Measurements from ENCODE around the gene FYN. TPM values are rescaled to one million over a fixed set of nuclear protein-coding genes. Genes with fewer than 3 reads are reported as not detected.
"Not testable (repeated sequence)": the region's sequence is repeated elsewhere in the genome, so short reads cannot be mapped to it uniquely, and the experiment has no call there.

FYN gene
- total RNA-seq, 1 experiment from 2014 or later = 249 TPM

DNA sequence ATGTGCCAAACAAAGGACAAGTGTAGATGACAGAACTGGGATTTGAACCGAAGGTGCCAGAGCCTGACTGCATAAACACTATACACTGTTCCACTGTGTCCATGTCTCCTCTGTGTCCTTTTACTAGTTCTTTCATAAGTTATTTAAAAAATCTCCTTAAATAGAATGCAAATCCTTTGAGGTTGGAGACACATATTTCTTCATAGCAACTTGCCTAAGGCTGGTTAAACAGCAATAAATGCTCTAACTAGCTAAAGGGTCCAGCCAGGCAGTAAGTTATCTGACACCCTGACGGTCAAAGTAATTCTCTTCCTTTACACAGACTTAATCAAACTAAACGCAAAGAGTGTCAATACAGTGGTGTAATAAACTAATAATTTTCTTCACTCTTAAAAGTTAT is 191.4 kb downstream of the FYN start:
- Histone ChIP-seq H3K9me2 (replicated peaks; ENCODE audit: insufficient read depth, low read length) (no peaks in the 10 kb centered on the region), H3K9ac (ENCODE audit: low read length) (no peak overlapping the region), H3K4me2 (ENCODE audit: low read depth, low read length, poor library complexity, severe bottlenecking) (no peak overlapping the region), H3K79me2 (ENCODE audit: low read length) (0 out of 2 replicates have a peak, but pooled peaks cover 4% of the 10 kb centered on the region), H2AFZ (ENCODE audit: low read length) (no peak overlapping the region), H3K27me3 (ENCODE audit: low read length) (no peaks in the 10 kb centered on the region), H3K4me1 (ENCODE audit: low read length) (no peaks in the 10 kb centered on the region), H3K9me3 (ENCODE audit: low read length) (no peaks in the 10 kb centered on the region), H3K4me3 (ENCODE audit: low read length) (no peak overlapping the region), H3K27ac (ENCODE audit: low read length) (no peak overlapping the region), H3K36me3 (ENCODE audit: insufficient read depth, low read length) (peaks cover 15% of the 10 kb centered on the region), H4K20me1 (ENCODE audit: insufficient read depth, low read depth, low read length) (no peaks in the 10 kb centered on the region)
- no peak for DNase-seq

DNA sequence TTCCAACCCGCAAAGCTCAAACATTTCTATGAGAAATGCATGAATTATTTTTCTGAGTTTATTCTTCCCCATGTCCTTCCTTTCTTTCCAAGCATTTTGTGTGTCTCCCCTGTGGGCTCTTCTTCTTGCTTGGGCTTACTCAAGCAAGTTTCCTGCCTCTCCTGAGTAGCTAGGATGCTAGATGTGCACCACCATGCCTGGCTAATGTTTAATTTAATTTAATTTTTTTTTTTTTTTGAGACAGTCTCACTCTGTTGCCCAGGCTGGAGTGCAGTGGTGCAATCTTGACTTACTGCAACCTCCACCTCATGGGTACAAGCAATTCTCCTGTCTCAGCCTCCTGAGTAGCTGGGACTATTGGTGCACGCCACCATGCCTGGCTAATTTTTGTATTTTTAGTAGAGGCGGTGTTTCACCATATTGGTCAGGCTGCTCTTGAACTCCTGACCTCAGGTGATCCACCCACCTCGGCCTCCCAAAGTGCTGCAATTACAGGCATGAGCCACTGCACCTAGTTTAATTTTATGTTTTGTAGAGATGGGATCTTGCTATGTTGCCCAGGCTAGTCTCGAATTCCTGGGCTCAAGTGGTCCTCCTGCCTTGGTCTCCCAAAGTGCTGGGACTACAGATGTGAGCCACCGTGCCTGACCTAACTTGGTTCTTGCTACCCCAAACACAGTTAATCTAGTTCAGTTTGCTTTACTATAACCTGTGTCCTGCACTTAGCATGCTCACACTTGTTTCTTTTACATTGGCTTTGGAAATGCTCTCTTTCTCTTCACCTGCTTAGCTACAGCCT is 192.2 kb downstream of the FYN start:
- H3K79me2 ChIP-seq (ENCODE audit: low read length); DNase-seq; H3K4me2 ChIP-seq (ENCODE audit: low read depth, low read length, poor library complexity, severe bottlenecking); H3K9ac ChIP-seq (ENCODE audit: low read length); H3K27me3 ChIP-seq (ENCODE audit: low read length); H3K9me2 ChIP-seq (replicated peaks; ENCODE audit: insufficient read depth, low read length); H3K27ac ChIP-seq (ENCODE audit: low read length); H3K4me3 ChIP-seq (ENCODE audit: low read length); H3K9me3 ChIP-seq (ENCODE audit: low read length); H2AFZ ChIP-seq (ENCODE audit: low read length); H4K20me1 ChIP-seq (ENCODE audit: insufficient read depth, low read depth, low read length); H3K4me1 ChIP-seq (ENCODE audit: low read length): not testable (repeated sequence)
- peaks cover 16% of the 10 kb centered on the region for H3K36me3 ChIP-seq (ENCODE audit: insufficient read depth, low read length)

- Histone ChIP-seq H3K79me2 (ENCODE audit: low read length) (0 out of 2 replicates have a peak, but pooled peaks cover 4% of the 10 kb centered on the region), H3K9me3 (ENCODE audit: low read length) (no peaks in the 10 kb centered on the region), H3K4me3 (ENCODE audit: low read length) (no peak overlapping the region), H4K20me1 (ENCODE audit: insufficient read depth, low read depth, low read length) (no peaks in the 10 kb centered on the region), H3K27me3 (ENCODE audit: low read length) (no peaks in the 10 kb centered on the region), H3K27ac (ENCODE audit: low read length) (no peak overlapping the region), H3K4me1 (ENCODE audit: low read length) (no peaks in the 10 kb centered on the region), H3K9me2 (replicated peaks; ENCODE audit: insufficient read depth, low read length) (no peaks in the 10 kb centered on the region), H3K4me2 (ENCODE audit: low read depth, low read length, poor library complexity, severe bottlenecking) (no peak overlapping the region), H3K9ac (ENCODE audit: low read length) (no peak overlapping the region), H3K36me3 (ENCODE audit: insufficient read depth, low read length) (peaks cover 18% of the 10 kb centered on the region), H2AFZ (ENCODE audit: low read length) (no peak overlapping the region)
- no peak for DNase-seq
Observed at GRCh38 chr6:111680015-111680712, 193.1 kb downstream of the FYN start.

DNA sequence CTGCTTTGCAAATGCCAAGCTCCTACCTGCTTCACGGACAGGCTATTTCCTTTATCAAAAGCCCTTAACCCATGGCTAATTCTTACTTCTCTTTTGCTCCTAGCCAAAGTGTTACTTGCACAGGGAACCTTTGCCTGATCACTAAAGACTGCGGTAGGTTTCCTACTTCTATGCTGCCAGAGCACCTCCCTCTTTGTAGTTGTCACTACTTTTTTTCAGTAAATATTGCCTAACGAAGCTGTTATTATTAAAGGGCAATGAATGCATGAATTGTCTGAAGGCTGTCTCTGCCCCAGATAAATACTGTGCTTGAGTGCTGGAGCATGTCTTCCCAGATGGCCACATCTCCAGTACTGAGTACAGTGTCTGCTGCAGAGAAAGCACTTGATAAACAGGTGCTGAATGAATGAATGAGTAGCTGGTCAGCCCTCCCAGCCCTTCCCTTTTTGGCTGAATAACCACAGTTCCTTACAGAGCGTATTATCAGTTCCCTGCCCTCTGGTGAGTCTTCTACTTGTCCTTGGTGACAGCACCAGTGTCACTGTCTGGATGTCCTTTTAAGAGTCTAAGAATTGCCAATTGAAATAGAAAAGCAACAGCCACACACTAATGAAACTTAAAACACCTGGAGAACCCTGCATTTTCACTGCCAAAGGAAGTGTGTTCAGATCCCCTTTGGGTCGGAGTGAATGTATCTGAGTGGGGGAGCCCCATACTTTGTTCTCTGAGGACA is 194.0 kb downstream of the FYN start:
- Histone ChIP-seq H2AFZ (ENCODE audit: low read length) (no peak overlapping the region), H3K4me3 (ENCODE audit: low read length) (no peak overlapping the region), H3K79me2 (ENCODE audit: low read length) (0 out of 2 replicates have a peak, but pooled peaks cover 4% of the 10 kb centered on the region), H3K9me2 (replicated peaks; ENCODE audit: insufficient read depth, low read length) (no peaks in the 10 kb centered on the region), H4K20me1 (ENCODE audit: insufficient read depth, low read depth, low read length) (no peaks in the 10 kb centered on the region), H3K27ac (ENCODE audit: low read length) (no peak overlapping the region), H3K27me3 (ENCODE audit: low read length) (no peaks in the 10 kb centered on the region), H3K36me3 (ENCODE audit: insufficient read depth, low read length) (peaks cover 15% of the 10 kb centered on the region), H3K9me3 (ENCODE audit: low read length) (no peaks in the 10 kb centered on the region), H3K4me2 (ENCODE audit: low read depth, low read length, poor library complexity, severe bottlenecking) (no peak overlapping the region), H3K4me1 (ENCODE audit: low read length) (no peaks in the 10 kb centered on the region), H3K9ac (ENCODE audit: low read length) (no peak overlapping the region)
- no peak for DNase-seq

DNA sequence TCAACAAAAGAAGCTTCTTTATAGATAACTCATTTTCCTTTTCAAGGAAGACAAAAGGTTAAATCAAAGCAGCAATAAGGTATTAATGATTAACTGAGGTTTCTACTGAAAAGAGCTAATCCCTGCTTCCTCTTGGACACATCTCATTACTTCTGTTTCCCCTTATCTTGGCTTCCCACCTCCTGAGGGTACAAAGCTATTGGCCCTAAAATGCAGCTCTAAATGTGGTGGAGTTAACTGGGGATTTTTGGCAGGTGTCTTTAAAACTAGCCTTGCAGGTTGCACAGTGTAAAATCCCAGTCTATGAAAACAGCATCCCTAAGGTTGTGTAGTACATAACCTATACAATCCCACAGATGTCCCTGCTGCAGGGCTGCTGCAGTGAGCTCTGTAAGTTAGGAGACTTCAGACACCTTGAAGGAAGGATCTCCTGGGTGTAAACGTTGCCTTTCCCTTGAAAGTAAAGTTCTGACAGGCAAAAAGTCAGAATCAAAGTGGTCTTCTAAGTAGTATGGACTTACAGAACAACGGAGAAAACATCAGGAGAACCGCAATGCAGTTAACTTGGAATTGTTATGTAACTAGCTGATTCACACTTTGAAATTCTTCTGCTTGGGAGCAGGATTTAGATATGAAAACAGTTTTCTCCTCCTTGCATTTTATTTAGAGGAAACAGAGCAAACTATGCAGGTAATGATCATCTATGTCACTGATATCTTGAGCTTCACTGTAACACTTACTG is 195.8 kb downstream of the FYN start:
- no peaks in the 10 kb centered on the region for H3K9me3 ChIP-seq (ENCODE audit: low read length)
- DNase-seq = no peak
- no peak overlapping the region for H3K27ac ChIP-seq (ENCODE audit: low read length)
- H3K79me2 ChIP-seq (ENCODE audit: low read length) = 0 out of 2 replicates have a peak, but pooled peaks cover 4% of the 10 kb centered on the region
- H3K4me1 ChIP-seq (ENCODE audit: low read length) = no peaks in the 10 kb centered on the region
- no peak overlapping the region for H3K4me2 ChIP-seq (ENCODE audit: low read depth, low read length, poor library complexity, severe bottlenecking)
- no peaks in the 10 kb centered on the region for H3K27me3 ChIP-seq (ENCODE audit: low read length)
- no peak overlapping the region for H3K4me3 ChIP-seq (ENCODE audit: low read length)
- H3K9me2 ChIP-seq (replicated peaks; ENCODE audit: insufficient read depth, low read length) = no peaks in the 10 kb centered on the region
- no peak overlapping the region for H3K9ac ChIP-seq (ENCODE audit: low read length)
- no peak overlapping the region for H2AFZ ChIP-seq (ENCODE audit: low read length)
- H4K20me1 ChIP-seq (ENCODE audit: insufficient read depth, low read depth, low read length) = no peaks in the 10 kb centered on the region
- peaks cover 19% of the 10 kb centered on the region for H3K36me3 ChIP-seq (ENCODE audit: insufficient read depth, low read length)

- Histone ChIP-seq H3K27ac (ENCODE audit: low read length) (no peak overlapping the region), H2AFZ (ENCODE audit: low read length) (no peak overlapping the region), H3K4me2 (ENCODE audit: low read depth, low read length, poor library complexity, severe bottlenecking) (no peak overlapping the region), H3K36me3 (ENCODE audit: insufficient read depth, low read length) (peaks cover 19% of the 10 kb centered on the region; the same call in 1 of the 2 replicates), H3K4me1 (ENCODE audit: low read length) (no peaks in the 10 kb centered on the region), H3K9ac (ENCODE audit: low read length) (no peak overlapping the region), H3K79me2 (ENCODE audit: low read length) (0 out of 2 replicates have a peak, but pooled peaks cover under 1% of the 10 kb centered on the region), H3K4me3 (ENCODE audit: low read length) (no peak overlapping the region), H4K20me1 (ENCODE audit: insufficient read depth, low read depth, low read length) (no peaks in the 10 kb centered on the region), H3K9me2 (replicated peaks; ENCODE audit: insufficient read depth, low read length) (no peaks in the 10 kb centered on the region), H3K9me3 (ENCODE audit: low read length) (no peaks in the 10 kb centered on the region), H3K27me3 (ENCODE audit: low read length) (no peaks in the 10 kb centered on the region)
- DNase-seq = no peak
Observed at GRCh38 chr6:111676383-111676782, 196.9 kb downstream of the FYN start.

DNA sequence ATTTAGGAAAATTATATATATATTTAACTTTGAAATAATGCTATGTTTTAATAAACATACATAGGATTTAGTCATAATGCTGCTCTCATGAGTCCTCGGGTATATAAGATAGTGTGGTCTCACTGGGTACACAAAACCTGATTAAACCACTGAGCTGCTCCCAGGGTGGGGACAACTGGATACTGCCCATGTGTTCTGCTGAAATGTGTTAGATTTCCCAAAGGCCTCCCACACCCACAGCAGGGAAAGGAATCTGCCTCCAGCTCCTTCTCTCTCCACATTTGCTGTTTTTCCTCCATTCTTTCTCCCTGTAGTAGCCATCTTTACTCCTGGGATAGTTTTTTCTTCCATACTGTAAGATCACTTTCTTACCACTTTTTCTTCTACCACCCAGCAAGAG is 198.4 kb downstream of the FYN start:
- H4K20me1 ChIP-seq (ENCODE audit: insufficient read depth, low read depth, low read length) = no peaks in the 10 kb centered on the region
- H2AFZ ChIP-seq (ENCODE audit: low read length) = no peak overlapping the region
- H3K27me3 ChIP-seq (ENCODE audit: low read length) = no peaks in the 10 kb centered on the region
- no peak overlapping the region for H3K4me3 ChIP-seq (ENCODE audit: low read length)
- no peaks in the 10 kb centered on the region for H3K9me3 ChIP-seq (ENCODE audit: low read length)
- no peaks in the 10 kb centered on the region for H3K4me1 ChIP-seq (ENCODE audit: low read length)
- H3K9me2 ChIP-seq (replicated peaks; ENCODE audit: insufficient read depth, low read length) = no peaks in the 10 kb centered on the region
- no peak overlapping the region for H3K27ac ChIP-seq (ENCODE audit: low read length)
- H3K79me2 ChIP-seq (ENCODE audit: low read length) = no peaks in the 10 kb centered on the region
- no peak overlapping the region for H3K9ac ChIP-seq (ENCODE audit: low read length)
- DNase-seq = no peak
- no peak overlapping the region for H3K4me2 ChIP-seq (ENCODE audit: low read depth, low read length, poor library complexity, severe bottlenecking)
- peaks cover 19% of the 10 kb centered on the region; the same call in 1 of the 2 replicates for H3K36me3 ChIP-seq (ENCODE audit: insufficient read depth, low read length)

Measured in Karpas-422 (cell line).